ENCODE data around the gene MOGAT3.
A peak's percentile ranks its signal among the peaks of the same experiment; 100 is the strongest.
"Not testable (repeated sequence)": the region's sequence is repeated elsewhere in the genome, so short reads cannot be mapped to it uniquely, and the experiment has no call there.

The MOGAT3 gene

GRCh38 chr7:101202603-101202918 lies 1.7 kb upstream of the MOGAT3 start:
- no peaks in the 10 kb centered on the region for H3K9me3 ChIP-seq (ENCODE audit: control insufficient read depth, low read length)
- H3K79me1 ChIP-seq (replicated peaks; ENCODE audit: low read length, poor library complexity, severe bottlenecking) = no peaks in the 10 kb centered on the region
- H2BK120ac ChIP-seq (ENCODE audit: low read depth, low read length) = no peak overlapping the region
- no peak overlapping the region for H3K9ac ChIP-seq (ENCODE audit: low read length)
- no peak overlapping the region for H3K18ac ChIP-seq (ENCODE audit: low read depth in 1 of 2, low read length in 2 of 2)
- H3K27ac ChIP-seq (ENCODE audit: low read length, poor library complexity, severe bottlenecking) = no peak overlapping the region
- no peak overlapping the region for H4K91ac ChIP-seq (ENCODE audit: low read length)
- no peak overlapping the region for H4K8ac ChIP-seq (ENCODE audit: low read length)
- peaks cover 22% of the 10 kb centered on the region for H3K4me1 ChIP-seq (ENCODE audit: control insufficient read depth, insufficient read depth, low read depth, low read length)
- no peak overlapping the region for H3K23ac ChIP-seq (ENCODE audit: low read length in 2 of 2)
- H2AFZ ChIP-seq (ENCODE audit: low read depth, low read length) = no peak overlapping the region
- H2BK5ac ChIP-seq (ENCODE audit: low read depth, low read length, poor library complexity, severe bottlenecking) = no peak overlapping the region
- no peak overlapping the region for H2AK5ac ChIP-seq (ENCODE audit: low read length, severe bottlenecking)
- DNase-seq = no peak
- WGBS = 84% methylated on average over 5 of the region's 5 CpGs
- no peak overlapping the region for H2BK12ac ChIP-seq (ENCODE audit: low read length in 2 of 2)
- peaks cover 17 to 18% of the 10 kb centered on the region in 2 experiments for H3K36me3 ChIP-seq (ENCODE audit: control insufficient read depth in 1 of 2, insufficient read depth in 2 of 2, low read depth in 1 of 2, low read length in 2 of 2)
- H3K27me3 ChIP-seq (ENCODE audit: control insufficient read depth in 1 of 2, insufficient read depth in 1 of 2, low read length in 2 of 2) = peaks cover 41 to 52% of the 10 kb centered on the region in 2 experiments
- no peak overlapping the region for H2BK15ac ChIP-seq (ENCODE audit: low read depth, poor library complexity, severe bottlenecking)
- no peak overlapping the region for H3K4me3 ChIP-seq (ENCODE audit: insufficient read depth in 1 of 2, low read depth in 1 of 2, low read length in 2 of 2)
- no peak overlapping the region for H3K14ac ChIP-seq (ENCODE audit: low read length in 2 of 2)
- no peak overlapping the region for H3K4ac ChIP-seq (ENCODE audit: low read depth in 1 of 2, low read length in 2 of 2)
- H3K4me2 ChIP-seq (ENCODE audit: low read length, poor library complexity, severe bottlenecking) = no peak overlapping the region

DNA sequence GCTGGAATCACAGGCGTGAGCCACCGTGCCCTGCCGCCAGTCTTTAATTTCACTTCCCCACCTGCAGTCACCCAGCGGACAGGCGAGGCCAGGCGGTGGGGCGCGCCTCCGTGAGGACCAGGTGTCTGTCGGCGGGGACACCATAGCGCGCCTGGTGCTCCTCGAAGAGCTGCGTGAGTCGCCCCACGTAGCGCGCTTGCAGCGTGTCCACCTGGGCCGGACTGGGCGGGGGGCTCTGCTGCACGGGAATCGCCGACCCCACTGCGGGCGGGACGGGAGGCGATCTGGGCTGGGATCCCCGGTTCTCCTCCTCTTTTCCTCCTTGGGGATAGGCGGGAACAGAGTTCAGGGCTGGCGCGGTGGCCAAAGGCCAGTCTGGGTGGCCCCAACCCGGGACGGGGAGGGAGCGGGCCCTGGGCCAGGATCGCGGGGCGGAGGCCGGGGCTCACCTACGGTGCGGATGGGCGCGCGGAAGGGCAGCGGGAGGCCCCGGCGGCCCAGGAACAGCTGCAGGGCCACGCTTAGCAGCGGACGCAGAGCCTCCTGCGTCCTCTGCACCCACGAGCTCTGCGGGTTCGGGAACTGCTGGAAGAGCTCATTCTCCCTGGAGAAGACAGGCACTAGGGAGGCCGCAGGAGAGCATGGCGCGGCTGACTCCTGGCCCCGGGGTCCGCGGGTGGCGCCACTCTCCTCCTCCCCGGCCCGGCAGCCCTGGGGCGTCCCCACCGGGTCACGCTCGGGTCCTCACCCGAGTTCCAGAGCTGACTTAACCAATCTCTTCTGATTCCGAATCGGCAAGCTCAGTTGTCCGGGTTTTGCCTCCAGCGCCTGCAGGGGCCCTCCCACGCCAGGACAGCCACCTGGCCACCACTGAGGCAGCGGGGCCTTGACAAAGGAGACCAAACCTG lies 1.1 kb upstream of the MOGAT3 start:
- no peak overlapping the region for H2AFZ ChIP-seq (ENCODE audit: low read depth, low read length)
- no peak overlapping the region for H3K18ac ChIP-seq (ENCODE audit: low read depth in 1 of 2, low read length in 2 of 2)
- H3K4me1 ChIP-seq (ENCODE audit: control insufficient read depth, insufficient read depth, low read depth, low read length) = peaks cover 21% of the 10 kb centered on the region
- H4K8ac ChIP-seq (ENCODE audit: low read length) = no peak overlapping the region
- H3K4me2 ChIP-seq (ENCODE audit: low read length, poor library complexity, severe bottlenecking) = peak overlapping the region; percentile 36
- peak overlapping the region in 1 of 2 experiments; percentile 31 for H3K14ac ChIP-seq (ENCODE audit: low read length in 2 of 2)
- no peaks in the 10 kb centered on the region for H3K79me1 ChIP-seq (replicated peaks; ENCODE audit: low read length, poor library complexity, severe bottlenecking)
- WGBS = 18% methylated on average over 72 of the region's 75 CpGs
- no peak overlapping the region for H3K27ac ChIP-seq (ENCODE audit: low read length, poor library complexity, severe bottlenecking)
- H2AK5ac ChIP-seq (ENCODE audit: low read length, severe bottlenecking) = no peak overlapping the region
- DNase-seq = no peak
- no peak overlapping the region for H3K9ac ChIP-seq (ENCODE audit: low read length)
- peaks cover 41 to 52% of the 10 kb centered on the region in 2 experiments for H3K27me3 ChIP-seq (ENCODE audit: control insufficient read depth in 1 of 2, insufficient read depth in 1 of 2, low read length in 2 of 2)
- H3K36me3 ChIP-seq (ENCODE audit: control insufficient read depth in 1 of 2, insufficient read depth in 2 of 2, low read depth in 1 of 2, low read length in 2 of 2) = peaks cover 12% of the 10 kb centered on the region in 2 experiments
- no peak overlapping the region for H2BK120ac ChIP-seq (ENCODE audit: low read depth, low read length)
- no peaks in the 10 kb centered on the region for H3K9me3 ChIP-seq (ENCODE audit: control insufficient read depth, low read length)
- peak overlapping the region in 1 of 2 experiments; percentile 59 for H3K4me3 ChIP-seq (ENCODE audit: insufficient read depth in 1 of 2, low read depth in 1 of 2, low read length in 2 of 2)
- peak overlapping the region in 1 of 2 experiments; percentile 60 for H3K23ac ChIP-seq (ENCODE audit: low read length in 2 of 2)
- no peak overlapping the region for H3K4ac ChIP-seq (ENCODE audit: low read depth in 1 of 2, low read length in 2 of 2)
- no peak overlapping the region for H4K91ac ChIP-seq (ENCODE audit: low read length)
- peak overlapping the region in 1 of 2 experiments; percentile 50 for H2BK12ac ChIP-seq (ENCODE audit: low read length in 2 of 2)
- no peak overlapping the region for H2BK5ac ChIP-seq (ENCODE audit: low read depth, low read length, poor library complexity, severe bottlenecking)
- no peak overlapping the region for H2BK15ac ChIP-seq (ENCODE audit: low read depth, poor library complexity, severe bottlenecking)

DNA sequence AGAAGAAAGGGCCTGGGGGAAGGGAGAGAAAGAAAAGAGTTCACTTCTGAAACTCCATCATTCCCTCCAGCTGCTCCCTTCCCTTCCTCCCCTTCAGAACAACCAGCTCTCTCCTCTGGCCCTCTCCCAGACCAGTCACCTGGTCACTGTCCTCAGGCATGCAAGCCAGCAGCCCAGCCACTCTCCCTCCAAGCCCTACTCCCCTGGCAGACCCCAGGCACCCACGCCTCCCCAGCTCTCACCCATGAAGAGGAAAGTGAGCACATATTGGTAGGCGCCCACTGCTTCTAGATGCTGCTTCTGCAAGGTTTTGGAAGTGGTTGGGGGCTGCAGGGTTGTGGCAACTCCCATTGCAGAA lies 353 bp downstream of the MOGAT3 start:
- H3K14ac ChIP-seq (ENCODE audit: low read length in 2 of 2) = no peak overlapping the region

GRCh38 chr7:101199522-101199921 lies 1.3 kb downstream of the MOGAT3 start:
- not testable (repeated sequence) for H2BK15ac ChIP-seq (ENCODE audit: low read depth, poor library complexity, severe bottlenecking); H4K8ac ChIP-seq (ENCODE audit: low read length); H3K4me3 ChIP-seq (ENCODE audit: insufficient read depth in 1 of 2, low read depth in 1 of 2, low read length in 2 of 2); H4K91ac ChIP-seq (ENCODE audit: low read length); H3K4me2 ChIP-seq (ENCODE audit: low read length, poor library complexity, severe bottlenecking); H3K9me3 ChIP-seq (ENCODE audit: control insufficient read depth, low read length); H3K27ac ChIP-seq (ENCODE audit: low read length, poor library complexity, severe bottlenecking); H3K4ac ChIP-seq (ENCODE audit: low read depth in 1 of 2, low read length in 2 of 2); DNase-seq; H2AK5ac ChIP-seq (ENCODE audit: low read length, severe bottlenecking); H2BK120ac ChIP-seq (ENCODE audit: low read depth, low read length); H2AFZ ChIP-seq (ENCODE audit: low read depth, low read length); H3K23ac ChIP-seq (ENCODE audit: low read length in 2 of 2); H3K14ac ChIP-seq (ENCODE audit: low read length in 2 of 2); H3K36me3 ChIP-seq (ENCODE audit: control insufficient read depth in 1 of 2, insufficient read depth in 2 of 2, low read depth in 1 of 2, low read length in 2 of 2); H2BK12ac ChIP-seq (ENCODE audit: low read length in 2 of 2); H3K18ac ChIP-seq (ENCODE audit: low read depth in 1 of 2, low read length in 2 of 2); H3K9ac ChIP-seq (ENCODE audit: low read length); H3K79me1 ChIP-seq (replicated peaks; ENCODE audit: low read length, poor library complexity, severe bottlenecking); H2BK5ac ChIP-seq (ENCODE audit: low read depth, low read length, poor library complexity, severe bottlenecking)
- Histone ChIP-seq H3K4me1 (ENCODE audit: control insufficient read depth, insufficient read depth, low read depth, low read length) (peaks cover 15% of the 10 kb centered on the region), H3K27me3 (ENCODE audit: control insufficient read depth in 1 of 2, insufficient read depth in 1 of 2, low read length in 2 of 2) (peaks cover 41 to 58% of the 10 kb centered on the region in 2 experiments)
- 89% methylated on average over 10 of the region's 10 CpGs for WGBS

More for the DNA sequence above, 353 bp downstream of the MOGAT3 start:
- H3K27ac ChIP-seq (ENCODE audit: low read length, poor library complexity, severe bottlenecking) = no peak overlapping the region
- no peak overlapping the region for H2BK120ac ChIP-seq (ENCODE audit: low read depth, low read length)
- no peak overlapping the region for H3K4ac ChIP-seq (ENCODE audit: low read depth in 1 of 2, low read length in 2 of 2)
- no peak overlapping the region for H2AK5ac ChIP-seq (ENCODE audit: low read length, severe bottlenecking)
- H2BK12ac ChIP-seq (ENCODE audit: low read length in 2 of 2) = no peak overlapping the region
- no peak overlapping the region for H3K23ac ChIP-seq (ENCODE audit: low read length in 2 of 2)
- H3K9ac ChIP-seq (ENCODE audit: low read length) = no peak overlapping the region
- H3K18ac ChIP-seq (ENCODE audit: low read depth in 1 of 2, low read length in 2 of 2) = no peak overlapping the region
- H3K4me1 ChIP-seq (ENCODE audit: control insufficient read depth, insufficient read depth, low read depth, low read length) = peaks cover 15% of the 10 kb centered on the region
- H2AFZ ChIP-seq (ENCODE audit: low read depth, low read length) = no peak overlapping the region
- no peak overlapping the region for H2BK5ac ChIP-seq (ENCODE audit: low read depth, low read length, poor library complexity, severe bottlenecking)
- peaks cover 41 to 58% of the 10 kb centered on the region in 2 experiments for H3K27me3 ChIP-seq (ENCODE audit: control insufficient read depth in 1 of 2, insufficient read depth in 1 of 2, low read length in 2 of 2)
- no peak overlapping the region for H3K4me2 ChIP-seq (ENCODE audit: low read length, poor library complexity, severe bottlenecking)
- H3K36me3 ChIP-seq (ENCODE audit: control insufficient read depth in 1 of 2, insufficient read depth in 2 of 2, low read depth in 1 of 2, low read length in 2 of 2) = no peaks in the 10 kb centered on the region
- no peak overlapping the region for H3K4me3 ChIP-seq (ENCODE audit: insufficient read depth in 1 of 2, low read depth in 1 of 2, low read length in 2 of 2)
- no peak overlapping the region for H4K8ac ChIP-seq (ENCODE audit: low read length)
- DNase-seq = no peak
- H2BK15ac ChIP-seq (ENCODE audit: low read depth, poor library complexity, severe bottlenecking) = no peak overlapping the region
- 77% methylated on average over 2 of the region's 2 CpGs for WGBS
- H3K79me1 ChIP-seq (replicated peaks; ENCODE audit: low read length, poor library complexity, severe bottlenecking) = no peaks in the 10 kb centered on the region
- no peaks in the 10 kb centered on the region for H3K9me3 ChIP-seq (ENCODE audit: control insufficient read depth, low read length)
- no peak overlapping the region for H4K91ac ChIP-seq (ENCODE audit: low read length)
